ACC112 (cell line): ENCODE measurements around the gene RNGTT.
"Not testable (repeated sequence)": the region's sequence is repeated elsewhere in the genome, so short reads cannot be mapped to it uniquely, and the experiment has no call there.

Experiments used
- H2AFZ ChIP-seq: fragments of 200-600 bp; sonication (generic); one replicate; pipeline ENCODE4 v1.6.0; 2017; ENCODE audit warnings: antibody characterized with exemption, low read length; ENCODE audit not compliant: unreplicated experiment
- H3K27ac ChIP-seq: fragments of 200-600 bp; sonication (generic); 2 replicates; pipeline ENCODE4 v1.5.1; 2014; ENCODE audit warnings: low read depth, mild to moderate bottlenecking, antibody characterized with exemption, low read length, moderate library complexity
- H3K27me3 ChIP-seq: fragments of 200-600 bp; sonication (generic); 2 replicates; pipeline ENCODE4 v1.6.1; 2014; ENCODE audit warnings: mild to moderate bottlenecking, antibody characterized with exemption, low read length, moderate library complexity, mixed read lengths; ENCODE audit not compliant: insufficient read depth
- H3K36me3 ChIP-seq: fragments of 200-600 bp; sonication (generic); 2 replicates; pipeline ENCODE4 v1.6.1; 2016; ENCODE audit warnings: mild to moderate bottlenecking, antibody characterized with exemption, low read length, moderate library complexity, mixed read lengths; ENCODE audit not compliant: insufficient read depth
- H3K4me1 ChIP-seq: fragments of 200-600 bp; sonication (generic); one replicate; pipeline ENCODE4 v1.6.1; 2016; ENCODE audit warnings: low read length, mixed read lengths; ENCODE audit not compliant: insufficient read depth, unreplicated experiment, control insufficient read depth
- H3K4me3 ChIP-seq: fragments of 200-600 bp; sonication (generic); 2 replicates; pipeline ENCODE4 v1.5.1; 2014; ENCODE audit warnings: mild to moderate bottlenecking, low read depth, low read length
- H3K79me2 ChIP-seq: fragments of 200-600 bp; sonication (generic); one replicate; pipeline ENCODE4 v1.6.0; 2016; ENCODE audit warnings: low read length; ENCODE audit not compliant: control insufficient read depth, unreplicated experiment, insufficient read depth

Gene RNGTT

GRCh38 chr6:88933521-88933920, 29.9 kb downstream of the RNGTT start:
- H3K79me2 ChIP-seq = no peaks in the 10 kb centered on the region
- H3K4me1 ChIP-seq = no peaks in the 10 kb centered on the region
- no peak overlapping the region for H3K27ac ChIP-seq
- no peak overlapping the region for H3K4me3 ChIP-seq
- peaks cover 20% of the 10 kb centered on the region for H3K36me3 ChIP-seq
- no peak overlapping the region for H2AFZ ChIP-seq
- H3K27me3 ChIP-seq = no peaks in the 10 kb centered on the region

DNA sequence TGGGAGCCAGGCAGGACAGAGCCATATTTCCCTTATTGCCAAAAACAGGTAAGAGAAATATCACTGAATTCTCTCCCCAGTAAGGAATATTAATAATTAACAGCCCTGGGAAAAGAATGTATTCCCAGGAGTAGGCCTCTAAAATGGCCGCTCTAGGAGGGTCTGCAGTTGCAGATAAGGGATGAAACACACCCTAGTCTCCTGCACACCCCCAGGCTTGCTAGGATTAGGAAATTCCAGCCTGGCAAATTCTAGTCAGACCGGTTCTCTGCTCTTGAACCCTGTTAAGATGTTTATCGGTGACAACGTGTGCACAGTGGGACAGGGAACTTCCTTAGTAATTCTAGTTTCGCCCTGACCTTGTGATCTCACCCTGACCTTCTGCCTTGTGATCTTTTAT, 31.4 kb downstream of the RNGTT start:
- not testable (repeated sequence) for H3K27me3 ChIP-seq, H3K79me2 ChIP-seq, H3K27ac ChIP-seq, H3K4me1 ChIP-seq, H3K4me3 ChIP-seq, H2AFZ ChIP-seq
- peaks cover 14% of the 10 kb centered on the region; the same call in 1 of the 2 replicates for H3K36me3 ChIP-seq

GRCh38 chr6:88922775-88923548, 40.5 kb downstream of the RNGTT start:
- no peaks in the 10 kb centered on the region for H3K79me2 ChIP-seq
- no peaks in the 10 kb centered on the region for H3K27me3 ChIP-seq
- no peak overlapping the region for H2AFZ ChIP-seq
- no peak overlapping the region; the same call in 1 of the 2 replicates for H3K27ac ChIP-seq
- H3K4me1 ChIP-seq = no peaks in the 10 kb centered on the region
- H3K36me3 ChIP-seq = peaks cover 22% of the 10 kb centered on the region
- no peak overlapping the region for H3K4me3 ChIP-seq

- Histone ChIP-seq H3K79me2 (no peaks in the 10 kb centered on the region), H3K36me3 (peaks cover 22% of the 10 kb centered on the region), H3K27me3 (no peaks in the 10 kb centered on the region), H3K27ac (no peak overlapping the region), H3K4me1 (no peaks in the 10 kb centered on the region), H2AFZ (no peak overlapping the region), H3K4me3 (no peak overlapping the region)
Observed at GRCh38 chr6:88921734-88922133, 41.7 kb downstream of the RNGTT start.

GRCh38 chr6:88920774-88921733, 42.4 kb downstream of the RNGTT start:
- Histone ChIP-seq H3K79me2 (no peaks in the 10 kb centered on the region), H3K4me1 (no peaks in the 10 kb centered on the region), H3K27ac (no peak overlapping the region), H3K36me3 (peaks cover 22% of the 10 kb centered on the region), H3K27me3 (no peaks in the 10 kb centered on the region), H3K4me3 (no peak overlapping the region), H2AFZ (no peak overlapping the region)

- Histone ChIP-seq H3K79me2 (no peaks in the 10 kb centered on the region), H3K4me1 (no peaks in the 10 kb centered on the region)
Observed at GRCh38 chr6:88920088-88920487, 43.3 kb downstream of the RNGTT start.

DNA sequence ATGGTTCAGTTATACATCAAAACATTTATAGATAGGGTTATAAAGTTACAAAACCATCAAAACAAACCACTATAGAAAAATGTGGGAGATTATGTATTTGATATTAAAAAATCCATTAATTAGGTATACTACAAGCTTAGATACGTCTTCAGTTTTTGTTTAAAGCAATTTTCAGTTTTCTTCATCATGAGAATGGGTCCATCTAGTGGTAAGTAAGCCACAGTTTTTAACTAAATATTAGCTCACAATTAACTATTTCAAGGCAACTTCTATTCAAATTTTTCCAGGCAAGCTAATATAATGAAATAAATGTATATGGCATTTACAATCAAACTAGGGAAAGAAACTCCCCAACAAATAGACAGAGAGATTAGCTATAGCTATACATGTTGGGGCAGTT, 44.4 kb downstream of the RNGTT start:
- Histone ChIP-seq H3K27me3 (no peaks in the 10 kb centered on the region), H2AFZ (no peak overlapping the region), H3K79me2 (no peaks in the 10 kb centered on the region), H3K27ac (no peak overlapping the region), H3K36me3 (peaks cover 14% of the 10 kb centered on the region), H3K4me1 (no peaks in the 10 kb centered on the region), H3K4me3 (no peak overlapping the region)

More at GRCh38 chr6:88920088-88920487, 43.3 kb downstream of the RNGTT start:
- Histone ChIP-seq H3K4me3 (no peak overlapping the region), H3K36me3 (peaks cover 22% of the 10 kb centered on the region), H3K27me3 (no peaks in the 10 kb centered on the region), H3K27ac (no peak overlapping the region), H2AFZ (no peak overlapping the region)

GRCh38 chr6:88916615-88917208, 46.7 kb downstream of the RNGTT start:
- Histone ChIP-seq H3K36me3 (no peaks in the 10 kb centered on the region), H3K4me3 (no peak overlapping the region), H2AFZ (no peak overlapping the region), H3K79me2 (peaks cover 3% of the 10 kb centered on the region), H3K27me3 (no peaks in the 10 kb centered on the region), H3K27ac (no peak overlapping the region), H3K4me1 (no peaks in the 10 kb centered on the region)

DNA sequence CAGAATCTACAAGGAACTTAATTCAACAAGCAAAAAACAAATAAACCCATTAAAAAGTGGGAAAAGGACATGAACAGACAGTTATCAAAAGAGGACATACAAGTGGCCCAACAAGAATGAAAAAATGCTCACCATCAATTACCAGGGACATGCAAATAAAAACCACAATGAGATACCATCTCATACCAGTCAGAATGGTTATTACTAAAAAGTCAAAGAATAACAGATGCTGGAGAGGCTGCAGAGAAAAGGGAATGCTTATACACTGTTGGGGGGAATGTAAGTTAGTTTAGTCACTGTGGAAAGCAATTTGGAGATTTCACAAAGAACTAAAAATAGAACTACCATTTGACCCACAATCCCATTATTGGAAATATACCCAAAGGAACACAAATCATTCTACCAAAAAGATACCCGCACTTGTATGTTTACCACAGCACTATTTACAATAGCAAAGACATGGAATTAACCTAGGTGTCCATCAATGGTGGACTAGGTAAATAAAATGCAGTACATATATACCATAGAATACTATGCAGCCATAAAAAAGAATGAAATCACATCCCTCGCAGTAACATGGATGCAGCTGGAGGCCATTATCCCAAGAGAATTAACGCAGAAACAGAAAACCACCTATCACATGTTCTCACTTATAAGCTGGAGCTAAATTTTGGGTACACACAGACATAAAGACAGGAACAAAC, 48.4 kb downstream of the RNGTT start:
- H2AFZ ChIP-seq = no peak overlapping the region
- peaks cover 7% of the 10 kb centered on the region for H3K4me1 ChIP-seq
- no peak overlapping the region for H3K4me3 ChIP-seq
- H3K79me2 ChIP-seq = peaks cover 9% of the 10 kb centered on the region
- H3K27ac ChIP-seq = no peak overlapping the region
- no peaks in the 10 kb centered on the region for H3K36me3 ChIP-seq
- no peaks in the 10 kb centered on the region for H3K27me3 ChIP-seq

GRCh38 chr6:88914180-88914579, 49.2 kb downstream of the RNGTT start:
- Histone ChIP-seq H3K36me3 (no peaks in the 10 kb centered on the region), H3K27me3 (no peaks in the 10 kb centered on the region), H2AFZ (no peak overlapping the region), H3K79me2 (peaks cover 12% of the 10 kb centered on the region), H3K4me1 (peaks cover 7% of the 10 kb centered on the region), H3K4me3 (no peak overlapping the region), H3K27ac (no peak overlapping the region)
